Loucy (cell line): ENCODE measurements around the gene RIN3.

ENCODE experiments used
- H2AFZ ChIP-seq: fragments of 200-600 bp; sonication (generic); 2 replicates; pipeline ENCODE4 v1.6.0; 2016; ENCODE audit warnings: antibody characterized with exemption, mild to moderate bottlenecking, low read length, moderate library complexity
- H3F3A ChIP-seq: fragments of 200-600 bp; 2 replicates; pipeline ENCODE4 v1.6.0; 2016; ENCODE audit warnings: antibody characterized with exemption, low read depth, mild to moderate bottlenecking
- H3K27me3 ChIP-seq: fragments of 200-600 bp; sonication (generic); 2 replicates; pipeline ENCODE4 v1.6.1; 2014; ENCODE audit warnings: low read length, mild to moderate bottlenecking; ENCODE audit not compliant: insufficient read depth, poor library complexity, severe bottlenecking
- H3K36me3 ChIP-seq: fragments of 200-600 bp; sonication (generic); 2 replicates; pipeline ENCODE4 v1.6.1; 2016; ENCODE audit warnings: low read length; ENCODE audit not compliant: insufficient read depth
- H3K4me1 ChIP-seq: fragments of 200-600 bp; sonication (generic); 2 replicates; pipeline ENCODE4 v1.5.1; 2014; ENCODE audit warnings: low read length, mild to moderate bottlenecking; ENCODE audit not compliant: insufficient read depth, poor library complexity, severe bottlenecking
- H3K4me2 ChIP-seq: fragments of 200-600 bp; sonication (generic); 2 replicates; pipeline ENCODE4 v1.6.0; 2014; ENCODE audit warnings: antibody characterized with exemption, low read length, low read depth, mild to moderate bottlenecking; ENCODE audit not compliant: poor library complexity, severe bottlenecking
- H3K4me3 ChIP-seq: fragments of 200-600 bp; sonication (generic); 2 replicates; pipeline ENCODE4 v1.5.1; 2014; ENCODE audit warnings: low read length, mild to moderate bottlenecking, mixed read lengths; ENCODE audit not compliant: poor library complexity, severe bottlenecking
- H3K79me2 ChIP-seq: fragments of 200-600 bp; sonication (generic); 2 replicates; pipeline ENCODE4 v1.6.1; 2014; ENCODE audit warnings: low read length; ENCODE audit not compliant: insufficient read depth
- H3K9ac ChIP-seq: fragments of 200-600 bp; sonication (generic); 2 replicates; pipeline ENCODE4 v1.6.0; 2014; ENCODE audit warnings: mild to moderate bottlenecking, low read depth, low read length, moderate library complexity; ENCODE audit not compliant: poor library complexity, severe bottlenecking
- H3K9me2 ChIP-seq: fragments of 200-600 bp; sonication (generic); replicated peaks from 2 replicates; pipeline ENCODE4 v1.6.1; 2016; ENCODE audit warnings: low read depth, low read length, mixed read lengths
- H3K9me3 ChIP-seq: fragments of 200-600 bp; sonication (generic); 2 replicates; pipeline ENCODE4 v1.6.1; 2014; ENCODE audit warnings: mild to moderate bottlenecking, antibody characterized with exemption, low read length, low read depth; ENCODE audit not compliant: insufficient read depth
- H4K20me1 ChIP-seq: fragments of 200-600 bp; sonication (generic); 2 replicates; pipeline ENCODE4 v1.6.0; 2014; ENCODE audit warnings: antibody characterized with exemption, low read length, mild to moderate bottlenecking; ENCODE audit not compliant: insufficient read depth, poor library complexity, severe bottlenecking
- EZH2phosphoT487 ChIP-seq: fragments of 200-600 bp; IDR thresholded peaks from 2 replicates; pipeline ENCODE4 v1.6.1; 2018; ENCODE audit warnings: antibody characterized with exemption, mild to moderate bottlenecking, moderate library complexity, borderline replicate concordance
- TF ChIP-seq, protein P1 (sequence below): fragments of 200-600 bp; sonication (generic); conservative IDR thresholded peaks from 2 replicates; pipeline ENCODE4 v1.5.1; 2014; ENCODE audit warnings: mild to moderate bottlenecking, antibody characterized with exemption, low read length

RIN3 gene

DNA sequence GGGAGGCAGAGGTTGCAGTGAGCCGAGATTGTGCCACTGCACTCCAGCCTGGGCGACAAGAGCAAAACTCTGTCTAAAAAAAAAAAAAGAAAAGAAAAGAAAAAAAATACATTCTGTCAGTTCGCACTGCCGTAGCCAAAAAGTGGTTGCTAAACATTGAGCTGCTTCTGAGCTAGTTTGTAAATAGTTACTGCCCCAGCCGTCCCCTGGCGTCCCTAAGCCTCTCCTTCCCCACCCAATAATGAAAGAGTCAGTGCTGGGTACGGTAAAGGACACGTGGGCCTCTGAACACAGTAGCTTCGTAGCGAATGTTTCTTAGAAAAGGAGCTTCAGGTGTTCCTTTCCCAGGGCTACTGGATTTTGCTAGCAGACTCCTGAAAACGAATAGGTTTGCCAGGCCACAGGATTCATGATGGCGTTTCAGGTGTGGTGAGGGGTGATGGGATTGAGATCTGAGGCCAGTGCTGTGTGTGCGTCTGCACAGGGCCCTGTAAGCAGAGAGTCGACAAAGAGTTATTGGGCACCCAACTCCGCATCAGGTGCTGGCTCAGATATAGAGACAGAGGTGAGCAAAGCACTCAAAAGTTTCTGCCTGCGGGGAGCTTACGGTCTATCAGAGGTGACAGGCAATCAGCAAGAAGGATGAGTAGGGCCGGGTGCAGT is 140.8 kb downstream of the RIN3 start:
- no peaks in the 10 kb centered on the region for H3F3A ChIP-seq
- no peak overlapping the region for H3K4me3 ChIP-seq
- no peak overlapping the region for H3K4me2 ChIP-seq

GRCh38 chr14:92655419-92656201 is 142.0 kb downstream of the RIN3 start:
- Histone ChIP-seq H3K4me2 (no peak overlapping the region), H3K9me3 (no peaks in the 10 kb centered on the region), H3F3A (no peaks in the 10 kb centered on the region), H3K9ac (no peak overlapping the region), H3K4me3 (no peak overlapping the region), H3K9me2 (no peaks in the 10 kb centered on the region), H4K20me1 (no peaks in the 10 kb centered on the region), H3K27me3 (no peaks in the 10 kb centered on the region), H3K36me3 (peaks cover 66% of the 10 kb centered on the region; the same call in 1 of the 2 replicates), H2AFZ (no peak overlapping the region), H3K79me2 (no peaks in the 10 kb centered on the region), H3K4me1 (no peaks in the 10 kb centered on the region)
- no peak for TF ChIP-seq EZH2phosphoT487
- TF ChIP-seq, protein P1, sequence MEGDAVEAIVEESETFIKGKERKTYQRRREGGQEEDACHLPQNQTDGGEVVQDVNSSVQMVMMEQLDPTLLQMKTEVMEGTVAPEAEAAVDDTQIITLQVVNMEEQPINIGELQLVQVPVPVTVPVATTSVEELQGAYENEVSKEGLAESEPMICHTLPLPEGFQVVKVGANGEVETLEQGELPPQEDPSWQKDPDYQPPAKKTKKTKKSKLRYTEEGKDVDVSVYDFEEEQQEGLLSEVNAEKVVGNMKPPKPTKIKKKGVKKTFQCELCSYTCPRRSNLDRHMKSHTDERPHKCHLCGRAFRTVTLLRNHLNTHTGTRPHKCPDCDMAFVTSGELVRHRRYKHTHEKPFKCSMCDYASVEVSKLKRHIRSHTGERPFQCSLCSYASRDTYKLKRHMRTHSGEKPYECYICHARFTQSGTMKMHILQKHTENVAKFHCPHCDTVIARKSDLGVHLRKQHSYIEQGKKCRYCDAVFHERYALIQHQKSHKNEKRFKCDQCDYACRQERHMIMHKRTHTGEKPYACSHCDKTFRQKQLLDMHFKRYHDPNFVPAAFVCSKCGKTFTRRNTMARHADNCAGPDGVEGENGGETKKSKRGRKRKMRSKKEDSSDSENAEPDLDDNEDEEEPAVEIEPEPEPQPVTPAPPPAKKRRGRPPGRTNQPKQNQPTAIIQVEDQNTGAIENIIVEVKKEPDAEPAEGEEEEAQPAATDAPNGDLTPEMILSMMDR, result no peak

More for the DNA sequence above, 140.8 kb downstream of the RIN3 start:
- H3K79me2 ChIP-seq, result no peaks in the 10 kb centered on the region
- no peaks in the 10 kb centered on the region for H3K9me3 ChIP-seq
- H2AFZ ChIP-seq, result no peak overlapping the region
- H3K36me3 ChIP-seq, result peaks cover 61% of the 10 kb centered on the region; the same call in 1 of the 2 replicates
- H3K9ac ChIP-seq, result no peak overlapping the region
- H4K20me1 ChIP-seq, result no peaks in the 10 kb centered on the region
- no peaks in the 10 kb centered on the region for H3K9me2 ChIP-seq
- no peak for TF ChIP-seq EZH2phosphoT487
- TF ChIP-seq, protein P1, result no peak
- no peaks in the 10 kb centered on the region for H3K4me1 ChIP-seq
- H3K27me3 ChIP-seq, result no peaks in the 10 kb centered on the region

DNA sequence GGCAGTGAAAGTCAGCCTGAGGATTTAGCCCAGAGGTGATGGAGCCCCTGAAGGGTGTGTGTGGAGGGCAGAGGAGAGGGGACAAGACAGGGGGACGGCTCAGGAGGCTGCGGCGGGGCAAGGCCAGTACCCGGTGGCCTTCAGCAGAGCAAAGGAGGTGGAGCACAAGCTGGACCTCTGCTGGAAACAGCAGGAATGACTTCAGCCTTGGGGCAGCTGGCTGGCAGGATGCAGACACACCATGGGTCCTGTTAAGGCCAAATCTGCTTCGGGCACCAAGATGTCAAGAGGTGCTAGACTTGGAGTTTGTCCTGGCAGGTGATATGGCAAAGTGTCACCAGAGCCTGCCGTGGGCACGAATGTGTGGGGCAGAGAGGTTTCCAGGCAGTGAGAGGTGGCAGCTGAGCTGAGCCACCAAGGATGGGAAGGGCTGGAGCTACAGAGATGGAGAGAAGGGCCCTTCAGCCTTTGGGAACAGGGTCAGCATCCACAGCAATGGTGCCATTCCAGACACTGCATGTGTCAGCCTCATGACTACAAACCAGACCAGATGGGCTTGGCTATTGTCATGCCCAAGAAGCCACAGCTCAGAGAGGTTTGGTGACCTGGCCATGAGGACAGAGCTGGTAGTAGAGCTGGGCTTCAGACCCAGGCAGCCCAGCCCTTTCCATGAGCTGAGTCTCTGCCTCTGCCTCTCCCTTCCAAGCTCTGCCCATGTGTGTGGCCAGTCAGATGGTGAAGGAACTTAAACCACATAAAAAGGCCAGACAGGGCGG is 142.9 kb downstream of the RIN3 start:
- H3K27me3 ChIP-seq, result no peaks in the 10 kb centered on the region
- H3K4me1 ChIP-seq, result no peaks in the 10 kb centered on the region
- no peak overlapping the region for H3K9ac ChIP-seq
- H4K20me1 ChIP-seq, result no peaks in the 10 kb centered on the region
- no peaks in the 10 kb centered on the region for H3K9me3 ChIP-seq
- H3K4me2 ChIP-seq, result no peak overlapping the region
- H3K9me2 ChIP-seq, result no peaks in the 10 kb centered on the region
- H3K4me3 ChIP-seq, result no peak overlapping the region
- H3K36me3 ChIP-seq, result peaks cover 73% of the 10 kb centered on the region; the same call in 1 of the 2 replicates
- no peak for TF ChIP-seq EZH2phosphoT487
- TF ChIP-seq, protein P1, result no peak
- no peak overlapping the region for H2AFZ ChIP-seq
- H3K79me2 ChIP-seq, result no peaks in the 10 kb centered on the region
- no peaks in the 10 kb centered on the region for H3F3A ChIP-seq
